Uterus (tissue), 2 donors: Measurements from ENCODE around the gene KCNK10.

Experiments
- POLR2A ChIP-seq, 2 donors: fragments of 450-650 bp; IDR thresholded peaks; one replicate each; pipeline ENCODE4 v1.6.1; 2016; ENCODE audit warnings: antibody characterized with exemption in 2 of 2, mild to moderate bottlenecking in 1 of 2, moderate library complexity in 1 of 2
- TF ChIP-seq, protein P1 (sequence below), 4 experiments: fragments of 200-600 bp in 2 of 4; fragments of 450-650 bp in 2 of 4; sonication (generic) in 2 of 4; IDR thresholded peaks; one replicate each; pipeline ENCODE4 v1.5.1; 2016 to 2019; ENCODE audit warnings: antibody characterized with exemption in 4 of 4, mild to moderate bottlenecking in 2 of 4, moderate library complexity in 1 of 4

DNA sequence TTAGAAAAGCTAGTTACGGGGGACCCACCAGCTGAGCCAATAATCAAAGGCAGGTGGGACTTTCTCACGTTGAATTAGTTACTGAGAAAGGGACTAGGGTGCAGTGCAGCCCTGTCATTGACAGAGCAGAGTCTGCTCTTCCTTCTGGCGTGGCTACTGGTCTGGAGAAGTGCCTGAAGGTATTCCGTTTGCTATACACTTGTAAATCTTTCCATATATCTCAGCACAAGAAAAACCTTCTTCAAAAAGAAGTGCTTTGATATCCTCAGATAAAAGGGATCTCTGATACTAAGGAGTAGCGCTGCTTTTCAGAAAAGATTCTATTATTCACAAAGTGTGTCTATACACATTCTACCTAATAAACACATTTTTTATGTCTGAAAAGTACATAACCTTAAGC is 91.5 kb downstream of the KCNK10 start:
- TF ChIP-seq, protein P1, sequence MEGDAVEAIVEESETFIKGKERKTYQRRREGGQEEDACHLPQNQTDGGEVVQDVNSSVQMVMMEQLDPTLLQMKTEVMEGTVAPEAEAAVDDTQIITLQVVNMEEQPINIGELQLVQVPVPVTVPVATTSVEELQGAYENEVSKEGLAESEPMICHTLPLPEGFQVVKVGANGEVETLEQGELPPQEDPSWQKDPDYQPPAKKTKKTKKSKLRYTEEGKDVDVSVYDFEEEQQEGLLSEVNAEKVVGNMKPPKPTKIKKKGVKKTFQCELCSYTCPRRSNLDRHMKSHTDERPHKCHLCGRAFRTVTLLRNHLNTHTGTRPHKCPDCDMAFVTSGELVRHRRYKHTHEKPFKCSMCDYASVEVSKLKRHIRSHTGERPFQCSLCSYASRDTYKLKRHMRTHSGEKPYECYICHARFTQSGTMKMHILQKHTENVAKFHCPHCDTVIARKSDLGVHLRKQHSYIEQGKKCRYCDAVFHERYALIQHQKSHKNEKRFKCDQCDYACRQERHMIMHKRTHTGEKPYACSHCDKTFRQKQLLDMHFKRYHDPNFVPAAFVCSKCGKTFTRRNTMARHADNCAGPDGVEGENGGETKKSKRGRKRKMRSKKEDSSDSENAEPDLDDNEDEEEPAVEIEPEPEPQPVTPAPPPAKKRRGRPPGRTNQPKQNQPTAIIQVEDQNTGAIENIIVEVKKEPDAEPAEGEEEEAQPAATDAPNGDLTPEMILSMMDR (IDR thresholded peaks at IDR 0.05) = no peak
- TF ChIP-seq POLR2A (IDR thresholded peaks at IDR 0.05) = no peak
